NCI-H146 treated with DMSO at 0.1 percent for 48 hours (cell line): ENCODE data around the gene MARK4.
"Not testable (repeated sequence)": the region's sequence is repeated elsewhere in the genome, so short reads cannot be mapped to it uniquely, and the experiment has no call there.

ENCODE experiments used
- DNase-seq: peaks from one replicate; lab custom pipeline; 2025; ENCODE audit not compliant: unreplicated experiment; lab: John Stamatoyannopoulos, UW

MARK4 gene

GRCh38 chr19:45304141-45304926 is 53.3 kb downstream of the MARK4 start:
- no peak for DNase-seq

DNA sequence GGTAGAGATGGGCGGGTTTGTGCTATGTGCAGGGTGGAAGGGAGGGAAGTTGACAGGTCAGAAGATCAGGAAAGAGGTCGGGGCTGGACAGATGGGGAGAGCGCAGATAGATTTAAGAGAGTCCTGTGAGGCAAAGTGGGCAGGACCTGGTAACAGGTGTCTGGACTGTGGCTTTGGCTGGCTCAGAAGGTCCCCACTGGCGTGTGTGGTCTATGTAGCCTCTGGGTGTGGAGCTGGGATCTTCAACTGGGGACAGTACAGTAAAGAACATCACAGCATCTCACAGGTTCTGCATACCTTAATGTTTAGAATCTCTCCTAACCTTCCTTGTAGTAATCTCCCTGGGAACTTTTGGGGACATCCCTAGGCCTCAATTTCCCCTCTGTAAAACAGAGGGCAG is 53.9 kb downstream of the MARK4 start:
- DNase-seq = no peak

DNA sequence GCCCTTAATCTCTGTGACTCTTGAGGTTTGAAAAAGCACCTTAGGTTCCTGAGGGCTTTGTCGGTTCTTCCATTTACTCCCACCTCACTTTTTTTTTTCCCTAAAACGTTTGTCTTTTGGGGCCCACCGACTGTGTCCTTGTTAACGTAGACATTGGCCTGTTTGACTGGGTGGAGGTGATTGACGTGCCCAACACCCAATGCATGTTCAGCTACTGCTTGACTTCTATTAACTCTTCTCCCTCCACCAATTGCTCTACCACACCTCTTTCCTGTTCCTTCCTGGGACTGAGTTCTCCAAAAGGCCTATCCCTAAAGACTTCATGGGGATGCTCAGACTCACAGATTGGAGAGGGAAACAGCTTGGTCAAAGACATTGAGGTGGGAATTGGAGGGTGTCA is 54.4 kb downstream of the MARK4 start:
- no peak for DNase-seq

- no peak for DNase-seq
Observed at GRCh38 chr19:45306040-45306439, 55.0 kb downstream of the MARK4 start.

GRCh38 chr19:45306518-45307027 is 55.5 kb downstream of the MARK4 start:
- DNase-seq = peak; percentile 86

DNA sequence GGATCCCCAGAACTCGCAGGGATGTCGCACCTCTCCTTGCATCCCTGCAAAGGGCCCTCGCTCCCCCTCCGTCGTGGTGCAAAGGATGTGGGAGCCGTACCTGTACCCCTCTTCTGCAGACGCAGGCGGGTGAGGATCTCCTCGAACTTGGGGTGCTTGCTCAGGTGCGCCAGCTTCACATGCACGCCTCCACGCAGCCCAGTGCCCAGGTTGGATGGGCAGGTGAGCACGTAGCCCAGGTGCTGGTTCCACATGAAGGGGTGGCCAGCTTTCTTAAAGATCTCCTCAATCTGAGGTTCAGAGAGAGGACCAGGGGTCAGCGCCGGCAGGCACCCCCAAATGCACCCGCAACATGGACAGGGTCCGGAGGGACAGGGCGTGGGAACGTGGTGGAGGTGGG is 56.3 kb downstream of the MARK4 start:
- no peak for DNase-seq

DNA sequence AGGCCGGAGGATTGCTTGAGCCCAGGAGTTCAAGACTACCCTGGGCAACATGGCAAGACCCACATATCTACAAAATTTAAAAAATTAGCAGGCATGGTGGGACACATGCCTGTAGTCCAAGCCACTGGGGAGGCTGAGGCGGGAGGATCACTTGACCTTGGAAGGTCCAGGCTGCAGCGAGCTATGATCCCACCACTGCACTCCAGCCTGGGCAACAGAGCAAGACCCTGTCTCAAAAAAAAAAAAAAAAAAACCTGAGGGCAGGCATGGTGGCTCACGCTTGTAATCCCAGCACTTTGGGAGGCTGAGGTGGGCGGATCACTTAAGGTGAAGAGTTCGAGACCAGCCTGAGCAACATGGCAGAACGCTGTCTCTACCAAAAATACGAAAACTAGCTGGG is 58.3 kb downstream of the MARK4 start:
- not testable (repeated sequence) for DNase-seq

DNA sequence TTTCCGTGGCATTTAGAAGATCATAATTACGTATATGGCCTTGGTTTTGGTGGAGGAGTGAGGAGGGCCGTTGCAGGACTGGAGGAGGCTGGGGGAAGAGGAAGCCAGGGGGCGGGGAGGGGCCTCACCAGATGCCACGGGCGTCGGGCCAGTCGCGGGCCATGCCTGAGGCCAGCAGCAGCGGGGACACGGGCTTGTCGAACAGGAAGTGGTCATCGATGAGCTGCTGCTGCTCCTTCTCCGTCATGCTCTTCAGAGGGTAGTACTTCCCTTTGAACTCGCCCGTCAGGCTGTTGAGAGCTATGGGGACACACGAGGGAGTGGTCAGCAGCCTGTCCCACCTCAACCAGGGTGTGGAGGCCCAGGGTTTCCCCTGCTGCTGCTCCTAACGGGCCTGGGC is 60.5 kb downstream of the MARK4 start:
- no peak for DNase-seq

GRCh38 chr19:45312285-45312684 is 61.2 kb downstream of the MARK4 start:
- DNase-seq = not testable (repeated sequence)

DNA sequence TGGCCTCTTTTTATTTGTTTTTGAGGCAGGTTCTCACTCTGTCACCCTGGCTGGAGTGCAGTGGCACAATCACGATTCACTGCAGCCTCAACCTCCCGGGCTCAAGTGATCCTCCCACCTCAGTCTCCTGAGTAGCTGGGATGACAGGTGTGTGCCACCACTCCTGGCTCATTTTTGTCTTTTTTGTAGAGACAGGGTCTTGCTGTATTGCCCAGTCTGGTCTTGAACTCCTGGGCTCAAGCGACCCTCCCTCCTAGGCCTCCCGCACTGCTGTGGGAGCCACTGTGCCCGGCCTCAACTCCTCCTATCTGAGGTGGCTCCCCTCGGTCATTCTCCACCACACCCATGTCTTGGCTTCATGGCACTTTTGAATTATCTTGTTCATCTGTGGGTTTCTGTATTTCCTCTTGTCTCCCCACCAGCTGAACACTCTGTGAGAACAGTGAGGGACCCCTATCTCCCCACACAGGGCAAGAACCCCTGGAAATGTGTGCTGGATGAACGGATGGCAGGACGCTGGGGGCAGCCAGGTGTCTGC is 63.7 kb downstream of the MARK4 start:
- no peak for DNase-seq

- no peak for DNase-seq
Observed at GRCh38 chr19:45315304-45315703, 64.2 kb downstream of the MARK4 start.

- DNase-seq = no peak
Observed at GRCh38 chr19:45320997-45321775, 70.1 kb downstream of the MARK4 start.

DNA sequence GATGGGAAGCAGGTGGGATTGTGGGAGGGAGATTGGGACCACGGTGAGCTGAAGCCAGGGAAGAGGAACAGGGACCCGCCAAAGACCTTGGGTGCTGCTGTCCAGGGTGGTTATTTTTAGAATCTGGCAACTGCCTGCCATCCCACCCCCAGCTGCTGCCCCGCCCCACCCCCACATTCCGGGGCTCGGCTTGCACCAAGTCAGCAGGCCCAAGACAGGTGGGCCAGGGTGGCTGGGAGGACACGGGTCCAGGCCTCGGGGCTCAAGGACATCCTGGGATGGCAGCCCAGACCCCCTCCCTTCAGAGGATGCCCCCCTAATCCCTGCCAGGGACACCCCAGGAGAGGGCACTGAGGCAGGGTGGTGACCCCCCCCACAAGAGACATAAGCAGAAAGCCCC is 70.8 kb downstream of the MARK4 start:
- no peak for DNase-seq

DNA sequence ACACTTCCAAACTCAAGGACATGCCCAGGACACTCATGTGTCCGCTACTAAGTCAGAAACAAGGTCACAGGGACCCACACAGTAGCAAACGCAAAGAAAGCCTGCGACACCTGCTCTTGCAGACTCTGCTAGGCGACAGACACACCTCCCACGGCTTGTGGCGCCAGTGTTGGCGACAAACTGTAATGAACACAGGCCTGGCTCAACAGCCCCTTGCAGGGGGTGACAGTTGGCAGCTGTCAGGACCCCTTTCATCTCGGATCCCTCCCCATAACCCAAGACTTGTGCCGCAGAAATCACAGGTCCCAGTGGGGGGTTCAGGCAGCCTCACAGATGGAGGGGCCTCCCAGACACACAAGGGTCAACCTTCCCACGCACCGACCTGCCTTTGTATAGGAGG is 71.2 kb downstream of the MARK4 start:
- DNase-seq = no peak

DNA sequence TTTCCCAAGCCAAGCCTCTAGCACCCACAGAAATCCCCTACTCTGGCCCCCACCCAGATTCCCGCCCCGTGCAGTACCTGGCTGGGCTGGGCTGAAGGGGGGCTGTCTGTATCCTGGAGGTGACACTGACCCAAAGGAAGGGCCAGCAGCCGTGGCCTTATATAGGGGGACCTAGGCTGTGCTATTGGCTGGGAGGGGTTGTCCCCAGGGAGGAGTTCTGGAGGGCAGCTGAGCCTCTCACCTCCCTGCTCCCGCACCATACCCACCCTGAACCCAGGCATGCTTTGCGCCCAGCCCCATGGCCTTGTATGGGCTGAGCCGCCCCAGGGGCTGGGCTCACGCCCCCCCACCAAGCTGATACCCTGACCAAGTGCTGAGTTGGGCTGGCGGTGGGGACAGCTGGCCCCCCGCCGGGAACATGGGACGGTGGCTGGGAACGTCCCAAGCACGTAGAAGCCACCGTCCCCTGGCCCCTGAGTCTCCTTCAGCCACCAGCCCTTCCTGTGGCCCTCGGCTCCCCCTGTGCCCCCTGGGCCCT is 71.7 kb downstream of the MARK4 start, which contains the start of gene CKM:
CKM (minus strand) TSS at position 132 of the 538 bp plus-strand sequence. CDS start 3,162 bp downstream, outside the sequence.
- DNase-seq = no peak

DNA sequence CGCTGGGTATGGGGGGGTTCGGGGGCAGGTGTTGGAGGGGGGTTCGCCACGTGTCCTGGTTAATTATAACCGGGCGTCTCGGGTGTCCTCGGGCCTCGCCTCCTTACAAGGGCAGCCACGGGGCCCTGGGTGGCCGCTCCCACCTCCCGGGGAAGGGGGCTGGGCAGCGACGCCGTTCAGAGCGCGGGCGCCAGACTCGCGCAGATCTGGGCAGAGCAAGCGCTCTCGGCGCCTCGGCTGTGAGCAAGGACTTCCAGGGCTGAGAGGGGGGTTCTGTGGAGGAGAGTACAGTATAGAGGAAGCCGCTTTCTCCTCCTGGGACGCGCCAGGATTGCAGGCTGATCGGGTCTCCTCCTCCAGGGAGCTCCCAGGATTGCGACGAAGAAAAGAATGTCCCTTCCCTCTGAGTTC is 72.6 kb downstream of the MARK4 start:
- no peak for DNase-seq

DNA sequence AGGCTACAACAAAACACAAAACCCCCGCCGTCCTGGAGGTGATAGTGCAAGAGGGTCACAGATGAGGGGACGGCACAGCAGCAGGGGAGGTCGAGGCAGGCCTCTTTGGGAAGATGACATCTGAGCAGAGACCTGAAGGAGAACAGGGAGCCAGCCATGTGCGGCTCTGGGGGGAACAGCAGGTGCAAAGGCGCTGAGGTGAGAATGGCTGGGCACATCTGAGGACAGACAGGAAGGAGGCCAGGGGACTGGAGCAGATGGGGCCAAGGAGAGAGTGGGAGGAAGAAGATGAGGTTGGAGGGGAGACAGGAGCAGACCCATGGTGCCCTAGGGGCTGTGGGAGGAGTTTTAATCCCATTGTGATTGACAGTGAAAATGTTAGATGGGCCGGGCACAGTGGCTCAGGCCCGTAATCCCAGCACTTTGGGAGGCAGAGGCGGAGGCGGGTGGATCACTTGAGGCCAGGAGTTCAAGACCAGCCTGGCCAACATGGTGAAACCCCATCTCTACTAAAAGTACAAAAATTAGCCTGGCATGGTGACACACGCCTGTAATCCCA is 73.4 kb downstream of the MARK4 start:
- no peak for DNase-seq

DNA sequence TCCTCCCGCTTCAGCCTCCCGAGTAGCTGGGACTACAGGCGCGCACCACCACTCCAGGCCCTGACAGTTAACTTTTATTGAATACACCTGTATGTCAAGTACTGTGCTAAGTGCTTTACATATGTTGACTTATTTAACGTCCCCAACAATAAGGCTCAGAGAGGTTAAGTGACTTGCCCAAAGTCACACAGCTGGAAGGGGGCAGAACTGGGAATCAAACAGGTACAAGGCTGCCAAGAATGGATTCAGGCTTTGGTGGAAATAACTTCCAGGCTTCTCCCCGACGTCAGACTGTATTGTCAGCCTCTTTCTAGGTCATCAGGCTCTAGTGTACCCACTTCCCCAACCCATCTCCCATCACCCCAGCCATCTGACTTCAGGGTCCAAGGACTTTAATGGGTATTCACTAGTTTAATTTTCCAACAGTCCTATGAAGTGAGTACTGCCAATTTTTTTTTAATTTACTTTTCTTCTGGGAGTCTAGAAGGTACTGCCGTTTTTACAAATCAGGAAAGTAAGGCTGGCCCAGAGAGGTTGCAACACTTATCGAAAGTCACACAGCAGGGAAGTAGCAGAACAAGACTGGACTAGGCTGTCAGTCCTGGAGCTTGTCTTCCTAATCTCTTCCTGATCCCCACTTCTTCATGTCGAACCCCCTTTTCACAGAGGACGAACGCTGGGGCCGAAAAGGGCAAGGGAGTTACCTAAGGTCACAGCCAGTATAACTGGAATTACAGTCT is 76.5 kb downstream of the MARK4 start:
- no peak for DNase-seq

DNA sequence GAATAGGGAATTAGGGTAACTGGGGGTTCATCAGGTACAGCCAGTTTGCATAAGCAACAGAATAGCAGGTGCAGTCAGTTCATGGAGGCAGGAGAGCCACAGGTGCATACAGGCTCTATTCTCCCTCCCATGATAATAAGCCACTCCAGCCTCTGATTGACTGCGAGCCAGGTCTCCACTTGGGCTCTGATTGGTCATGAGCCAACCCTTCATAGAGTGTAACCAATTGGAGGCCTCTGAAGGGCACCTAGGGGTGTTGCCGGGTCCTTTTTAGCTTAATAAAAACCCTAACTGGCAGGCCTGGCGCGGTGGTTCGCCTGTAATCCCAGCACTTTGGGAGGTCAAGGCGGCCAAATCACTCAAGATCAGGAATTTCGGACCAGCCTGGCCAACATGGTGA is 80.3 kb downstream of the MARK4 start:
- DNase-seq = peak; percentile 92

- DNase-seq = no peak
Observed at GRCh38 chr19:45333609-45334303, 82.7 kb downstream of the MARK4 start.
